NCI-H2196 treated with DMSO at 0.1 percent for 48 hours (cell line): ENCODE results near the gene ATXN1.
A peak's percentile ranks its signal among the peaks of the same experiment; 100 is the strongest.

ENCODE experiments used
- DNase-seq: peaks from one replicate; lab custom pipeline; 2025; ENCODE audit not compliant: unreplicated experiment; lab: John Stamatoyannopoulos, UW

The ATXN1 gene

DNA sequence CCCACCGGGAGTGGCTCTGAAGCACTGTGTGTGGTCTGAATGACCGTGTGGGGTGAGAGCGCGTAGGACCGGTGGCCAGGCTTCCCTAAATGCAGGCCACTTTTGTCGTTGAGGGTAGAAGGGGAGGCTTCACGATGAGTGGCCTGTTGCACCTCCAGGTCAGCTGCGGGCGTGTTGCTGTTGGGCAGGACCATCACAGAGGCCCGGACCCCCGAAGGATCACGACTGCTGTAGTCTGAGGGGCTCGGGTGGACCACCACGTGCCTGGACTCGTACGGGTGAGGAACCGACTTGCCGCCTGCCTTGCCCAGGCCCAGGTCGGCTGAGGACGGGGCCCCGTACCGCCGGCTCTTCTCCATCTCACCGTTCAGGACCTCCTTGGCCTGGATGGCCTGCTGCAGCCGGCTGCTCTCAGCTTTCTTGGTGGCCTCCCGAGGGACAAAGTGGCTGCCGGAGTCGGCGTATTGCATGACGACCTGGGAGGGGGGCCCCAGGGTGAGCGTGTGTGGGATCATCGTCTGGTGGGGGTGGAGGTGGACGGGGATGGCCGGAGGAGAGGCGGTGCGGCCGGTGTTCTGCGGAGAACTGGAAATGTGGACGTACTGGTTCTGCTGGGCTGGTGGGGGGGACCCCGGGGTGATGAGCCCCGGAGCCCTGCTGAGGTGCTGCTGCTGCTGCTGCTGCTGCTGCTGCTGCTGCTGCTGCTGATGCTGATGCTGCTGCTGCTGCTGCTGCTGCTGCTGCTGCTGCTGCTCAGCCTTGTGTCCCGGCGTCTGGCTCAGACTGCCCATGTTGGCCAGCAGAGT, 434.1 kb downstream of the ATXN1 start:
- DNase-seq = no peak

- no peak for DNase-seq
These were observed 434.7 kb downstream of the ATXN1 start for GRCh38 chr6:16326531-16326930.

- no peak for DNase-seq
These were observed 436.5 kb downstream of the ATXN1 start for GRCh38 chr6:16324606-16325225.

DNA sequence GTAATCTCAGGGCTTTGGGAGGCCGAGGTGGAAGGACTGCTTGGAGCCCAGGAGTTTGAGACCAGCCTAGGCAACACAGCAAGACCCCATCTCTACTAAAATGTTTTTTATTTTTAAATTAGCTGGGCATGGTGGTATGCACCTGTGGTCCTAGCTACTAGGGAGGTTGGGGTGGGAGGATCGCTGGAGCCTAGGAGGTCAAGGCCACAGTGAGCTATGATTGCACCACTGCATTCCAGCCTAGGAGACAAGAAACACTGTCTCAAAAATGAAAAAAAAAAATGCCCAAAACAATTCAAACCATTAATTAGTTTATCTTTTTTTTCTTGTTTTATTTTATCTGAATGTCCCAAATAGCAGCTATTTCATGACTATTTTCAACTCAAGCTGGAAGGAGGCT, 437.1 kb downstream of the ATXN1 start:
- DNase-seq = no peak

GRCh38 chr6:16322666-16323312, 438.5 kb downstream of the ATXN1 start:
- DNase-seq = peak; percentile 67

DNA sequence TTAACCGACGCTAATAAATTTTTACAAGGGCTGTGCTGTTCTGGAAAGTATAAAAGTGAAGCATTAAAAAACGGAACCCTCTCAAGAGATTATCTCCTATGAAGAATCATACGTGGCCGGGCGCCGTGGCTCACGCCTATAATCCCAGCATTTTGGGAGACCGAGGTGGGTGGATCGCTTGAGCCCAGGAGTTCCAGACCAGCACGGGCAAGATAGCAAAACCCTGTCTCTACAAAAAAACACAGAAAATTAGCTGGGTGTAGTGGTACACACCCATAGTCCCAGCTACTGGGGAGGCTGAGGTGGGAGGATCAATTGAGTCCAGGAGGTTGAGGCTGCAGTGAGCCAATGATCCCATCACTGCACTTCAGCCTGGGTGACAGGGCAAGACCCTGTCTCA, 439.4 kb downstream of the ATXN1 start:
- no peak for DNase-seq

DNA sequence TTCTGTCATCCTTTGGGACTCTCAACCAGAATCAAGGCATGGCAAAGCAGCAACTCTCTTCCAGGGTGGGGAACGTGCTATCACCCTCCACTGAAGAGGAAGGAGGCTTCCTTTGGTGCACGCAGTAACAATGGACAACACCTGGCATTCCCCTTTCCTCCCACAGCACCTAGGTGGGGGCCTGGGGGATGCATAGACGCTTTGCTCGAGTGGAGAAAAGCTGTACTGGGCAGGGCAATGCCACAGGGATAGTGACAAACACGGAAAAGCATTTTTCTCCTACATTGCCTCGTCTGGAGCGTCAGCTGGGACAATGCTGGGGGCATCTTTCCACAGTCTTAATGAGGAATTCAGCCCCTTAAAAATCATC, 439.9 kb downstream of the ATXN1 start:
- DNase-seq = no peak

- DNase-seq = no peak
These were observed 440.5 kb downstream of the ATXN1 start for GRCh38 chr6:16320533-16321340.

DNA sequence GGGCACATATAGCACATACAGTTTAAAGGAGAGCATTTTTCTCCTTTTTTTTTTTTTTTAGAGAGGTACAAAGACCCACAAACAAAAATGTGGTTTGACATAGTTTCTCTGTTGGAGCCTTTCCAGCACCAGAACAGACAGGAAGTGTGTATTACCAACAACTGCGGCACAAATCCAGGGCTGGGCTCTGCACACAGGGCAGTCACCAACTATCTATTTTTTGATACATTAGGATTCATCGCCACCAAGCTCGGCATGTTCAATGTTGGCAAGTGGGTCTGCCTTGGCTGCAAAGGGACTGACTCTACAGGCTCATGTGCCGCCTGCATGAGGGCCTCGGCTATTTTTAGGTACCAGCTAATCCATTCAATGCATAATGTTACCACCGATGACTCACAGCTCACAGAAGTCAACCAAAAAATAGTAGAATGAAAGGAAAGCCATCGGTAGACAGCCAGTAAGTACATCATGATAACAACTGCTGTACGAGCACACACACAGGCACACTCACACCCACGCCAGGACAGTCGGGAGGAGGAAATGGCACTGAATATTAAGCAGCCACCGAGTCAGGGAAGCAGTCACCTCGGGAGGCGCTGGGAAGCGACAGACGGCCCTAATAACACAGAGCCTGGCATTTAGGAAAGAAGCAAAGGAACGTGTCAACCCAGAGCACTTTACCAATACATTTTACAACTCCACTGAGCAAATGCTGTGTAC, 441.3 kb downstream of the ATXN1 start:
- DNase-seq = peak; percentile 43

GRCh38 chr6:16318953-16319720, 442.1 kb downstream of the ATXN1 start:
- no peak for DNase-seq

- DNase-seq = no peak
These were observed 442.7 kb downstream of the ATXN1 start for GRCh38 chr6:16318538-16318937.

- peak; percentile 21 for DNase-seq
These were observed 444.5 kb downstream of the ATXN1 start for GRCh38 chr6:16316741-16317251.

DNA sequence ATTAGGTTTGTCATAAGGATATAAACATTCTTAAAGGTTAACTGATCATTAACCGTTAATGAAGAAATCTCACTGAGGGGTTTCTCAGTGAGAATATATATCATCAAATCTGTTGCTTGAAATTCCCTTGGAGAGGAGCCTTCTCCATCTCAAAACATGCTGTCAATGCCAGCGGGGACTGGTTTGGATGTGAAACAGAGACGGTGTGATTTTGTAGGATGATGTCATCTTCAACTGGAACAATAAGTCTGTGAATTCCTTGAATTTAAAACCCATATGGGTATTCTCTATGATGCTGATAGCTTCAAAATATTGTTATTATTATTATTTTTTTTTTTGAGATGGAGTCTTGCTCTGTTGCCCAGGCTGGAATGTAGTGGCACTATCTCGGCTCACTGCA, 447.0 kb downstream of the ATXN1 start:
- no peak for DNase-seq

GRCh38 chr6:16313732-16314131, 447.5 kb downstream of the ATXN1 start:
- no peak for DNase-seq

- DNase-seq = no peak
These were observed 449.5 kb downstream of the ATXN1 start for GRCh38 chr6:16311763-16312162.

GRCh38 chr6:16306334-16306733, 454.9 kb downstream of the ATXN1 start:
- DNase-seq = no peak

GRCh38 chr6:16305788-16306187, 455.5 kb downstream of the ATXN1 start:
- DNase-seq = no peak

- no peak for DNase-seq
These were observed 456.0 kb downstream of the ATXN1 start for GRCh38 chr6:16305246-16305725.

DNA sequence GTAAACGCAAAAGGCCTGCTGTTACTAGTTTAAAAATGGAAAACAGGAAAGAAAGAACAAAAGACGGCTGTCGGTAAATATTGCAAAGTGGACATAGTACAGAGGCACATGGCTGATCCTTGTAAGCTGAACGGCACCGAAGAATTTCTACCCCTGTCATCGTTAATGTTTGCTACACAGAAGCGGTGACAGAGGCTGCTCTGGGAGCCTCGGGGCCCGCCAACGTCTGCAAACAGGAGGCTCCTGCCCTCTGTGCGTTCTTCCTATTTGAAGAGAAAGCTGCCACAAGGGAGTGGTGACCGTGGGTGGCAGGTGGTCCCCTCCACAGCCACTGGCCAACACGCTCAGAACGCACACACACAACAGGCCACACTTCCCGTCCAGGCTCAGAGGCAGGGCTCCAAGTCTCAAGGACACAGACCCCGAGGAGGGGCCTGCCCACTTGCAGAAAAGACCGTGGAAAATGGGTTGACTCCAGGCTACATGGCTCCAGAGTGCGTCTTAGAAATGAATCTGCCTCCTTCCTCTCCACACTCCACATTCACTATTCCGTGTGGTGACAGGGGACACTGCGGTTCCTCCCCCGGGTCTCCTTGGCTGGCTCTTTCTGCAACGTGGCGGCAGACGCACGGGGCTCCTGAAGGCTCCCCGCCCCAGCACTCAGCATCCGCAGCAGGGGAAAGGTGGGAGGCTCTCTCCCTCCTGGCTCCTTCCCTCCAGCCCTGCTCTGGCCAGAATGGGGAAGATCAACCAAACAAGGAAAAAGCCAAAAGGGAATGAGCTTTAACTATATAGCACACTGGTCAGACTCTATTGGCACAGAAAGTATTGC, 458.3 kb downstream of the ATXN1 start:
- no peak for DNase-seq
